ENCODE data around the gene ANTXR2.

DNA sequence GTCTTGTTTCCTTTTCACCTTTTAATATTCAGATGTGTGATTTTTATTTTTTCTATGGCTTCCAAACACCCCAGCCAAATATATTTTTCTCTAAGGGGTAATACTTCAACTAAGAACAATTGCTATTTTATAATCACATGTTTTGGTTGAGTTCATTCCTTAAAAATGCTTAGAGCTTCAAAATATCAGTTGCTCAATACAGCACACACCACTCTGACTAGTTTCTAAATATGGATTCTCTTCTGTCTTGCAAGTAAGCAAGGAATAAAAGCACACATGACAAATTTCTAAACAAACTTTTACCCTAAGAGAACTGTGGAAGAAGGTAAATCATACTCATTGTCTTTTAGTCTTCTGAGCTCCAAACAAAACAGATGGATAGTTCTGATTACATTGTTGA is 27.2 kb downstream of the ANTXR2 start:
- TF ChIP-seq POLR2AphosphoS5 (IDR thresholded peaks at IDR 0.05; ENCODE audit: insufficient read depth in 1 of 2, low read depth in 1 of 2), result peak; percentile 25 to 44
- no peak for TF ChIP-seq CTCF (IDR thresholded peaks at IDR 0.05)

All from vagina (tissue), 2 donors.